Upper lobe of left lung (tissue), 4 donors: ENCODE measurements around the gene PKNOX1.
"Not testable (repeated sequence)": the region's sequence is repeated elsewhere in the genome, so short reads cannot be mapped to it uniquely, and the experiment has no call there.

Experiments
- POLR2A ChIP-seq, 4 donors: fragments of 450-650 bp; IDR thresholded peaks; one replicate each; pipeline ENCODE4 v1.5.1; 2016 to 2017; ENCODE audit warnings: antibody characterized with exemption in 4 of 4, mild to moderate bottlenecking in 2 of 4
- TF ChIP-seq, protein P1 (sequence below), 6 experiments: fragments of 450-650 bp in 4 of 6; fragments of 200-600 bp in 2 of 6; sonication (generic) in 2 of 6; IDR thresholded peaks; one replicate each; pipeline ENCODE4 v1.5.1; 2016 to 2019; ENCODE audit warnings: antibody characterized with exemption in 6 of 6

DNA sequence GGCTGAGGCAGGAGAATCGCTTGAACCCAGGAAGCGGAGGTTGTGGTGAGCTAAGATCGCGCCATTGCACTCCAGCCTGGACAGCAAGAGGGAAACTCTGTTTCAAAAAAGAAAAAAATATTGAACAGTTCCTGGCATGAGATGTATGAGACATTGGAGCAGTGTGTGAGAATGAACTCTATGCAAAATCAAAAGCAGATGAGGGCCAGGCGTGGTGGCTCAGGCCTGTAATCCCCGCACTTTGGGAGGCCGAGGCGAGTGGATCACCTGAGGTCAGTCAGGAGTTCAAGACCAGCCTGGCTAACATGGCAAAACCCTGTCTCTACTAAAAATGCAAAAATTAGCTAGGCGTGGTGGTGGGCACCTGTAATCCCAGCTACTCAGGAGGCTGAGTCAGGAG is 6.7 kb upstream of the PKNOX1 start:
- TF ChIP-seq POLR2A (IDR thresholded peaks at IDR 0.05) = not testable (repeated sequence)
- TF ChIP-seq, protein P1, sequence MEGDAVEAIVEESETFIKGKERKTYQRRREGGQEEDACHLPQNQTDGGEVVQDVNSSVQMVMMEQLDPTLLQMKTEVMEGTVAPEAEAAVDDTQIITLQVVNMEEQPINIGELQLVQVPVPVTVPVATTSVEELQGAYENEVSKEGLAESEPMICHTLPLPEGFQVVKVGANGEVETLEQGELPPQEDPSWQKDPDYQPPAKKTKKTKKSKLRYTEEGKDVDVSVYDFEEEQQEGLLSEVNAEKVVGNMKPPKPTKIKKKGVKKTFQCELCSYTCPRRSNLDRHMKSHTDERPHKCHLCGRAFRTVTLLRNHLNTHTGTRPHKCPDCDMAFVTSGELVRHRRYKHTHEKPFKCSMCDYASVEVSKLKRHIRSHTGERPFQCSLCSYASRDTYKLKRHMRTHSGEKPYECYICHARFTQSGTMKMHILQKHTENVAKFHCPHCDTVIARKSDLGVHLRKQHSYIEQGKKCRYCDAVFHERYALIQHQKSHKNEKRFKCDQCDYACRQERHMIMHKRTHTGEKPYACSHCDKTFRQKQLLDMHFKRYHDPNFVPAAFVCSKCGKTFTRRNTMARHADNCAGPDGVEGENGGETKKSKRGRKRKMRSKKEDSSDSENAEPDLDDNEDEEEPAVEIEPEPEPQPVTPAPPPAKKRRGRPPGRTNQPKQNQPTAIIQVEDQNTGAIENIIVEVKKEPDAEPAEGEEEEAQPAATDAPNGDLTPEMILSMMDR (IDR thresholded peaks at IDR 0.05) = not testable (repeated sequence)
